Measurements from ENCODE around the gene ZNF264. TPM values are rescaled to one million over a fixed set of nuclear protein-coding genes. Genes with fewer than 3 reads are reported as not detected.

Gene ZNF264
- total and polyA plus RNA-seq, 2 of the 8 experiments (the other 6 are each of a cell fraction or from before 2014, with no cell fraction given) = 3.6 to 20.0 TPM

DNA sequence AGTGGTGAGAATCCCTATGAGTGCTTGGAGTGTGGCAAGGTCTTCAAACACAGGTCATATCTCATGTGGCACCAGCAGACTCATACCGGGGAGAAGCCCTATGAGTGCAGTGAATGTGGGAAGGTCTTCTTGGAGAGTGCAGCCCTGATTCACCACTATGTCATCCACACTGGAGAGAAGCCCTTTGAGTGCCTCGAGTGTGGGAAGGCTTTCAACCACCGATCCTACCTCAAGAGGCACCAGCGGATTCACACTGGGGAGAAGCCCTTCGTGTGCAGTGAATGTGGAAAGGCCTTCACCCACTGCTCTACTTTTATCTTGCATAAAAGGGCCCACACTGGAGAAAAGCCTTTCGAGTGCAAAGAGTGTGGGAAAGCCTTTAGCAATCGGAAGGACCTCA, 20.8 kb downstream of the ZNF264 start:
- Histone ChIP-seq H2BK15ac (ENCODE audit: low read length) (no peak overlapping the region), H2BK5ac (ENCODE audit: low read depth, low read length) (no peak overlapping the region), H2AK5ac (ENCODE audit: low read depth, low read length) (no peak overlapping the region), H2BK120ac (replicated peaks; ENCODE audit: low read depth, low read length) (no peak overlapping the region), H3K18ac (ENCODE audit: extremely low read depth, low read length) (no peak overlapping the region), H3K4ac (replicated peaks; ENCODE audit: insufficient read length, low read depth, low read length) (no peak overlapping the region), H3K23me2 (ENCODE audit: low read depth, low read length) (no peaks in the 10 kb centered on the region), H4K91ac (replicated peaks; ENCODE audit: insufficient read length, low read length) (no peak overlapping the region), H4K20me1 (replicated peaks in 1 of 2; ENCODE audit: control insufficient read depth in 1 of 2, insufficient read depth in 2 of 2, low read length in 2 of 2) (peaks cover 2 to 5% of the 10 kb centered on the region in 2 experiments), H3K36me3 (ENCODE audit: control insufficient read depth in 2 of 4, insufficient read depth in 4 of 4, low read length in 3 of 4) (peaks cover 11 to 33% (median 26%) of the 10 kb centered on the region in 4 experiments; a peak in 7 of 8 replicates), H2BK12ac (ENCODE audit: low read depth, low read length) (no peak overlapping the region), H3K79me2 (ENCODE audit: control insufficient read depth in 1 of 2, insufficient read depth in 2 of 2, low read length in 2 of 2) (no peaks in the 10 kb centered on the region), H3K4me1 (replicated peaks in 1 of 4; ENCODE audit: control insufficient read depth in 3 of 4, insufficient read depth in 4 of 4, low read length in 3 of 4) (no peaks in the 10 kb centered on the region), H3K9me3 (ENCODE audit: insufficient read depth in 2 of 2, low read depth in 1 of 2, low read length in 1 of 2) (no peaks in the 10 kb centered on the region), H4K5ac (ENCODE audit: insufficient read length, low read depth, low read length) (no peak overlapping the region), H3K4me3 (ENCODE audit: extremely low read depth in 1 of 4, insufficient read depth in 2 of 4, low read depth in 3 of 4, low read length in 4 of 4) (no peak overlapping the region), H2BK20ac (ENCODE audit: low read length) (no peak overlapping the region), H3K27me3 (replicated peaks in 1 of 4; ENCODE audit: control insufficient read depth in 3 of 4, extremely low read depth in 1 of 4, insufficient read depth in 3 of 4, low read length in 3 of 4) (no peaks in the 10 kb centered on the region), H3K4me2 (ENCODE audit: insufficient read depth in 1 of 2, low read depth in 2 of 2, low read length in 2 of 2) (no peak overlapping the region), H3K79me1 (ENCODE audit: low read depth, low read length) (no peaks in the 10 kb centered on the region), H3K14ac (ENCODE audit: insufficient read length) (no peak overlapping the region), H3K56ac (replicated peaks; ENCODE audit: insufficient read length, low read depth, low read length) (no peak overlapping the region), H2AFZ (ENCODE audit: low read length) (no peak overlapping the region), H3K9ac (replicated peaks in 1 of 4; ENCODE audit: extremely low read depth in 1 of 4, low read depth in 3 of 4, low read length in 3 of 4) (no peak overlapping the region), H3K23ac (ENCODE audit: insufficient read length) (no peak overlapping the region), H4K8ac (ENCODE audit: extremely low read depth, insufficient read depth, low read length) (no peak overlapping the region), H3K27ac (ENCODE audit: low read depth, low read length) (no peak overlapping the region)
- 88% methylated on average over 7 of the region's 7 CpGs; no CpG with 5 or more reads in 1 of the 2 experiments for WGBS, 2 experiments (ENCODE audit: extremely low coverage in 1 of 2, insufficient coverage in 1 of 2, insufficient read length in 1 of 2, insufficient replicate concordance in 2 of 2, low coverage in 1 of 2, low lambda C conversion rate in 2 of 2, missing lambda C conversion rate in 1 of 2)
- ChIA-PET CTCF (ENCODE audit: partially characterized antibody) (no interaction called here), POLR2A (ENCODE audit: partially characterized antibody) (no interaction called here)
- DNase-seq (ENCODE audit: low read depth in 1 of 2, low spot score in 2 of 2) = no peak
- TF ChIP-seq ZNF274 (IDR thresholded peaks at IDR 0.05; ENCODE audit: borderline replicate concordance, extremely low read depth, low read length) (no peak), TAF1 (IDR thresholded peaks at IDR 0.05; ENCODE audit: low read depth, low read length) (no peak), RFX5 (IDR thresholded peaks at IDR 0.05; ENCODE audit: borderline replicate concordance, low read depth, low read length) (no peak)
- FAIRE-seq = no peak

All from H1 (cell line).